Sigmoid colon (tissue), 7 donors: ENCODE measurements around the gene ABCF2. TPM values are rescaled to one million over a fixed set of nuclear protein-coding genes. Genes with fewer than 3 reads are reported as not detected.

ENCODE experiments used
- DNase-seq: peaks from one replicate; pipeline ENCODE4 v3.0.0-alpha.2; 2019
- H3K27ac ChIP-seq, 4 donors: fragments of 200-600 bp; sonication (generic); one replicate each; pipeline ENCODE4 v1.5.1; 2016 to 2019; ENCODE audit warnings: mild to moderate bottlenecking in 1 of 4
- H3K27me3 ChIP-seq, 3 donors: fragments of 200-600 bp; sonication (generic); one replicate each; pipeline ENCODE4 v1.5.1; 2019; ENCODE audit warnings: mild to moderate bottlenecking in 1 of 3
- H3K36me3 ChIP-seq, 4 donors: fragments of 200-600 bp; sonication (generic); one replicate each; pipeline ENCODE4 v1.5.1; 2016 to 2019
- H3K4me1 ChIP-seq, 4 donors: fragments of 200-600 bp; sonication (generic); one replicate each; pipeline ENCODE4 v1.5.1; 2017 to 2019
- H3K4me3 ChIP-seq, 4 donors: fragments of 200-600 bp; sonication (generic); one replicate each; pipeline ENCODE4 v1.5.1; 2017 to 2019; ENCODE audit warnings: mild to moderate bottlenecking in 2 of 4, moderate library complexity in 1 of 4
- H3K9me3 ChIP-seq, 4 donors: fragments of 200-600 bp in 3 of 4; sonication (generic) in 3 of 4; one replicate each; pipeline versions ENCODE4 v1.5.1 to v1.6.1; 2013 to 2019
- EP300 ChIP-seq, 4 donors: sonication (generic); formaldehyde crosslinking; IDR thresholded peaks; one replicate each; pipeline ENCODE4 v1.6.1; 2017; ENCODE audit warnings: antibody characterized with exemption in 4 of 4
- POLR2A ChIP-seq, 2 donors: fragments of 450-650 bp; IDR thresholded peaks; one replicate each; pipeline ENCODE4 v1.6.1; 2016; ENCODE audit warnings: antibody characterized with exemption in 2 of 2, mild to moderate bottlenecking in 2 of 2, moderate library complexity in 2 of 2
- POLR2AphosphoS5 ChIP-seq, 4 donors: sonication (generic); formaldehyde crosslinking; IDR thresholded peaks; one replicate each; pipeline ENCODE4 v1.6.1; 2017; ENCODE audit warnings: antibody characterized with exemption in 4 of 4
- WGBS, 2 donors: extraction: QIAGEN DNeasy Blood & Tissue Kit; methylation state at CpG; one replicate each; pipeline ENCODE4 v1.1.7; 2013; 5-methylcytosine and 5-hydroxymethylcytosine counted together
- intact Hi-C: fragments of 100-400 bp; cut with DNase I; formaldehyde crosslinking; loops from one replicate; pipeline ENCODE4 v1.15.1; 2023
- polyA plus RNA-seq, 3 donors: library from polyadenylated mRNA; stranded (reverse); fragments of 200-250 nt; gene quantifications; one replicate each; pipeline ENCODE4 v1.2.3, GENCODE V29; 2013
- total RNA-seq, 4 donors: library from RNA; depleted of rRNA; stranded (reverse); fragments of >200 nt; gene quantifications; one replicate each; pipeline ENCODE4 v1.1.0, GENCODE V29; 2016
- TF ChIP-seq, protein P1 (sequence below), 4 experiments: fragments of 450-650 bp in 3 of 4; fragments of 200-600 bp in 1 of 4; IDR thresholded peaks; one replicate each; pipeline ENCODE4 v1.5.1; 2016 to 2019; ENCODE audit warnings: antibody characterized with exemption in 4 of 4, mild to moderate bottlenecking in 3 of 4, moderate library complexity in 2 of 4
- donor health status: healthy with polysubstance abuse.
- donor health status: Bipolar disorder and iron deficiency.
- donor health status: healthy.

ABCF2 gene
- total and polyA plus RNA-seq, 7 donors, result 18.3 to 34.6 (median 28.2) TPM

- 90 to 93% methylated on average over 7 of the region's 7 CpGs for WGBS, 2 donors
- H3K36me3 ChIP-seq, result peaks cover 0 to 64% (median 42%) of the 10 kb centered on the region in 4 donors
These were observed 14.1 kb upstream of the ABCF2 start for GRCh38 chr7:151240942-151241754.

DNA sequence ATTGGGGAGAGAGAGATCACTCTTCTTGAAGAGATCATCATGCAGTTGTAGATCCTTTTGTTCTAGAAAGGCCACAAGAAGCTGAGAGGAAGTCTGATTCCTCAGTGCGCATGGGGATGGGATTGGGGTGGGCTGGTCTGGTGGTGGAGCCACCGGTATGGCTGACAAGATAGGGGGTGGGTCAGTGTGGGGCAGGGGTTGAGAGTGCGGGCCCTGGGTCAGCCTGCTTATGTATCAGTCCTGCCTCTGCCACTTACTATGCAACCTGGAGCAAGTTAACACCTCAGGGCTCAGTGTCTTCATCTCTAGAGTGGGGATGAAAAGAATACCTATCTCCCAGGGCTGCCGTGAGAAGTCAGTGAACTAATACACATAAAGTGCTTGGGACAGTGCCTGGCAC is 13.5 kb upstream of the ABCF2 start:
- 82 to 93% methylated on average over 4 of the region's 4 CpGs for WGBS, 2 donors
- DNase-seq, result peak; percentile 36
- H3K4me3 ChIP-seq, result no peak overlapping the region
- peaks cover 0 to 26% (median 25%) of the 10 kb centered on the region in 4 donors for H3K4me1 ChIP-seq
- TF ChIP-seq POLR2AphosphoS5 (IDR thresholded peaks at IDR 0.05) (no peak), EP300 (IDR thresholded peaks at IDR 0.05) (no peak), POLR2A (IDR thresholded peaks at IDR 0.05) (no peak)
- TF ChIP-seq, protein P1, sequence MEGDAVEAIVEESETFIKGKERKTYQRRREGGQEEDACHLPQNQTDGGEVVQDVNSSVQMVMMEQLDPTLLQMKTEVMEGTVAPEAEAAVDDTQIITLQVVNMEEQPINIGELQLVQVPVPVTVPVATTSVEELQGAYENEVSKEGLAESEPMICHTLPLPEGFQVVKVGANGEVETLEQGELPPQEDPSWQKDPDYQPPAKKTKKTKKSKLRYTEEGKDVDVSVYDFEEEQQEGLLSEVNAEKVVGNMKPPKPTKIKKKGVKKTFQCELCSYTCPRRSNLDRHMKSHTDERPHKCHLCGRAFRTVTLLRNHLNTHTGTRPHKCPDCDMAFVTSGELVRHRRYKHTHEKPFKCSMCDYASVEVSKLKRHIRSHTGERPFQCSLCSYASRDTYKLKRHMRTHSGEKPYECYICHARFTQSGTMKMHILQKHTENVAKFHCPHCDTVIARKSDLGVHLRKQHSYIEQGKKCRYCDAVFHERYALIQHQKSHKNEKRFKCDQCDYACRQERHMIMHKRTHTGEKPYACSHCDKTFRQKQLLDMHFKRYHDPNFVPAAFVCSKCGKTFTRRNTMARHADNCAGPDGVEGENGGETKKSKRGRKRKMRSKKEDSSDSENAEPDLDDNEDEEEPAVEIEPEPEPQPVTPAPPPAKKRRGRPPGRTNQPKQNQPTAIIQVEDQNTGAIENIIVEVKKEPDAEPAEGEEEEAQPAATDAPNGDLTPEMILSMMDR (IDR thresholded peaks at IDR 0.05), result no peak
- H3K27ac ChIP-seq, result no peak overlapping the region
- intact Hi-C loops, result no loop called here
- no peaks in the 10 kb centered on the region for H3K9me3 ChIP-seq
- peaks cover 0 to 6% (median under 1%) of the 10 kb centered on the region in 3 donors for H3K27me3 ChIP-seq
- H3K36me3 ChIP-seq, result peaks cover 0 to 70% (median 44%) of the 10 kb centered on the region in 4 donors

More at GRCh38 chr7:151240942-151241754, 14.1 kb upstream of the ABCF2 start:
- intact Hi-C loops, result no loop called here
- H3K27me3 ChIP-seq, result peaks cover 0 to 6% (median 2%) of the 10 kb centered on the region in 3 donors
- H3K27ac ChIP-seq, result no peak overlapping the region
- H3K9me3 ChIP-seq, result no peaks in the 10 kb centered on the region
- no peak overlapping the region for H3K4me3 ChIP-seq
- TF ChIP-seq, protein P1 (IDR thresholded peaks at IDR 0.05), result no peak
- no peak for TF ChIP-seq EP300 (IDR thresholded peaks at IDR 0.05)
- TF ChIP-seq POLR2AphosphoS5 (IDR thresholded peaks at IDR 0.05), result no peak
- no peak for TF ChIP-seq POLR2A (IDR thresholded peaks at IDR 0.05)
- peaks cover 0 to 32% (median 31%) of the 10 kb centered on the region in 4 donors for H3K4me1 ChIP-seq
- DNase-seq, result no peak

- TF ChIP-seq POLR2AphosphoS5 (IDR thresholded peaks at IDR 0.05) (no peak), POLR2A (IDR thresholded peaks at IDR 0.05) (no peak), EP300 (IDR thresholded peaks at IDR 0.05) (no peak)
- TF ChIP-seq, protein P1 (IDR thresholded peaks at IDR 0.05), result no peak
- Histone ChIP-seq H3K36me3 (peaks cover 0 to 76% (median 48%) of the 10 kb centered on the region in 4 donors), H3K4me1 (peaks cover 0 to 20% (median 19%) of the 10 kb centered on the region in 4 donors), H3K27ac (no peak overlapping the region), H3K4me3 (no peak overlapping the region), H3K27me3 (peaks cover 0 to 3% (median 0%) of the 10 kb centered on the region in 3 donors), H3K9me3 (no peaks in the 10 kb centered on the region)
- DNase-seq, result peak; percentile 41
- intact Hi-C loops, result no loop called here
- WGBS, 2 donors, result 70 to 79% methylated on average over 11 of the region's 11 CpGs
These were observed 12.9 kb upstream of the ABCF2 start for GRCh38 chr7:151239837-151240459.

DNA sequence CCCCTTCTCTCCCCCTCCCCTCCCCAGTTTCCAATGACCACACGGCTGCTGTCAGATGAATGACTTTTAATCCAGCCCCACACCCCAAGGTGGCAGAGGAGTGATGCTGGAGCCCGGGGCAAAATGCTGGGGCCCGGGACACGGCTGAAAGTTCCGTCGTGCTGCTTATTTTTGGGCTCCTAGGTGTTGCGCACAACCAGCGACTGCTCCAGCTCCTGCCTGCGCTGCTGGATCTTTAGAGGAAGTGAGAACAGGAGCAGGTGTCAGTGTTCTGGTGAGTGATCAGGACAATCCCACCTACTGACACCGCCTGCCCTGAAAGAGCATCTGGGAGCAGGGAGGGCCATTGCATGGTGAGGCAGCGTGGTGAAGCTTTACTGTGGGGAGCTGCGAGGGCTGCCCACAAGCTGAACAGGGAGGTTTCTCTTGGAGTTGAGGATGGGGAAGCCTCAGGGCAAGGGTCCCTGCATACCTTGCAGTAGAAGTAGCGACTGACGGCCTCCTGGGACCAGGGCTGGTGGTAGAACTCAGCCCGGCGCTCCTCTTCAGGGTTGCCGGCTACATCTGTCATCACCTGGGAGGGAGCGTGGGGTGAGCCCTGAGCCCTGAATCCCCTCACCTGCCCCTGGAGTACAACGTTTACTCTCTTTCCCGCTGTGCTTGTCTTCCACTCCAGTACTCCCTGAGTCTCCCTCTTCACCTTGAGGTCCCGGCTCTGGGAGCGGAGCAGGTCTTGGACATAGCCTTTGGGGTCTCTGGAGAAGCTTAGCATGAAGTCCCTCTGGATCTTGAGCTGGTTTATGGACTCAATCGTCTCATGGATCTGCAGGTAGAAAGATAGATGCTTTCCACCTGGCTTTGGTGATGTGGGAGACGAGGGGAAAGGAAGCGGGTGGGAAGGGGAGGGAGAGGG is 12.2 kb upstream of the ABCF2 start:
- H3K27ac ChIP-seq, result no peak overlapping the region
- no peaks in the 10 kb centered on the region for H3K27me3 ChIP-seq
- TF ChIP-seq POLR2AphosphoS5 (IDR thresholded peaks at IDR 0.05), result no peak
- TF ChIP-seq EP300 (IDR thresholded peaks at IDR 0.05), result no peak
- TF ChIP-seq, protein P1 (IDR thresholded peaks at IDR 0.05), result no peak
- TF ChIP-seq POLR2A (IDR thresholded peaks at IDR 0.05), result no peak
- WGBS, 2 donors, result 91 to 92% methylated on average over 25 of the region's 25 CpGs
- no peaks in the 10 kb centered on the region for H3K9me3 ChIP-seq
- H3K4me3 ChIP-seq, result no peak overlapping the region
- peaks cover 0 to 78% (median 48%) of the 10 kb centered on the region in 4 donors for H3K36me3 ChIP-seq
- DNase-seq, result peak; percentile 58
- intact Hi-C loops, result no loop called here
- H3K4me1 ChIP-seq, result peaks cover 0 to 14% (median 13%) of the 10 kb centered on the region in 4 donors
